HG02759 (cell line): ENCODE measurements around the gene GPHA2.
"Not testable (repeated sequence)": the region's sequence is repeated elsewhere in the genome, so short reads cannot be mapped to it uniquely, and the experiment has no call there.

ENCODE experiments used
- ATAC-seq: cut with Tn5 transposase; IDR thresholded peaks from one replicate; pipeline ENCODE4 v1.9.1; 2021; ENCODE audit warnings: mild to moderate bottlenecking, moderate library complexity; ENCODE audit not compliant: unreplicated experiment

The GPHA2 gene, protein sequence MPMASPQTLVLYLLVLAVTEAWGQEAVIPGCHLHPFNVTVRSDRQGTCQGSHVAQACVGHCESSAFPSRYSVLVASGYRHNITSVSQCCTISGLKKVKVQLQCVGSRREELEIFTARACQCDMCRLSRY

GRCh38 chr11:64935359-64936081 is at the start of gene GPHA2:
Gene GPHA2, minus strand, starts transcription at chr11:64935893. Its CDS starts 433 bp downstream, at chr11:64935460.
- ATAC-seq: no peak

- ATAC-seq: not testable (repeated sequence)
These were observed 47.6 kb upstream of the GPHA2 start for GRCh38 chr11:64983339-64983738.

DNA sequence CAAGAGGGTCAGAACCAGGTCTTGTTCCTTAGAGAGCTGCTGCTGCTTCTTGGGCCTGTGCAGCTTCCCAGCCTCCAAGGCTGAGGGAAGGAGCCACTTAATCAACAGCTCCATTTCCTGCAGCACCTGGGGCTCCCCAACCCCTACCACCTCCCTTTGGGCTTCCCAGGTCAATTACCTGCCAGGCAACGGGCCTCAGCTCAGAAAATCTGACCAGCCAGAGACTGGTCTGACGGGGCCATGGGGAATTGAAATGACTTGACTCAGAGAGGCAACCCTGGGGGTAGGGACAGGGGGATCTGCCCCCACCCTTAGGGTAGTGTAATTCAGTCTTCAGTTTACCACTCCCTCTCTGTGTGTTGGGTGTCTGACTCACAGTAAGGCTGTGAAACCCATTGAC is 41.0 kb upstream of the GPHA2 start:
- ATAC-seq: no peak

- ATAC-seq: no peak
These were observed 38.4 kb upstream of the GPHA2 start for GRCh38 chr11:64974124-64974523.

DNA sequence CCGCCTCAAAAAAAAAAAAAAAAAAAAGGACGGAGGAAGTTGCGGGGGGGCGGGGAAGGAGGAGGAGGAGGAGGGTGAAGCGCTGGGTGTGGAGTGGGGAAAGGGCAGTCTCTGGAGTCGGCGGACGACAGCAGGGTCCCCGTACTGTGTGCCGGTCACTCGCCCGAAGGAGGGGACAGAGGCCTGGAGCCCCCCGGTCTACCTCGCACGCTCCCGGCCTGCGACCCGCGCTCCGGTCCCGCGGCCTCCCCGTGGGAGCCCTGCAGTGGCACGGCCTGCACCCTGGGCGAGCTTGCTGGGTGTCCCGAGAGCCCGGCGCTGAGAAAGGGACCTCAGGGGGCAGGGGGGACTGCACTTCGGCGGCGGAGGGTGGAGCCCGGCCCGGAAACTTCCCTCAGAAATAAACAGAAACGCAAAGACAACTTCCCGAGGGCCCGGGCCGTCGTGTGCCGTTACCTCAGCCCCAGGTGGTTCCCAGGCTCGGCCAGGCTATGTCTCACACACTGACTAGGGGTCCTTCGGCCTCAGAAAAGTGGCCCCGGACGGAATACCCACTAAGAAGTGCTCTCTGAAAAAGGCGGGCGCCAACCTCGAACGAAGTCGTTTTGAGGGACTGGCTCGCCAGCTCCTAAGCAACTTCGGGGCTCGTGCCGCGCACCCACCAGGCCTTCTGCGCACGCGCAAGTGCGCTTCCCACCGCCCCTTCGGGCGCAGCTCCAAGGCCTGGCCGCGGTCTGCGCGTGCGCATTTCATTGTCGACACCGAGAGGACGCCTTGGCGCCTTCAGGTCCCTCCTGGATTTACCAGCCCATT is 35.9 kb upstream of the GPHA2 start, which contains the start of gene MAJIN:
Gene MAJIN (minus strand): TSS at position 688 of the 813 bp plus-strand sequence. CDS start 12,703 bp downstream, outside the sequence.
- peak; percentile 44 for ATAC-seq

GRCh38 chr11:64970731-64971151 is 35.0 kb upstream of the GPHA2 start:
- no peak for ATAC-seq

- no peak for ATAC-seq
These were observed 33.5 kb upstream of the GPHA2 start for GRCh38 chr11:64969209-64969608.

GRCh38 chr11:64967375-64967774 is 31.7 kb upstream of the GPHA2 start:
- ATAC-seq: no peak

GRCh38 chr11:64963072-64963631 is 27.5 kb upstream of the GPHA2 start:
- ATAC-seq: no peak

DNA sequence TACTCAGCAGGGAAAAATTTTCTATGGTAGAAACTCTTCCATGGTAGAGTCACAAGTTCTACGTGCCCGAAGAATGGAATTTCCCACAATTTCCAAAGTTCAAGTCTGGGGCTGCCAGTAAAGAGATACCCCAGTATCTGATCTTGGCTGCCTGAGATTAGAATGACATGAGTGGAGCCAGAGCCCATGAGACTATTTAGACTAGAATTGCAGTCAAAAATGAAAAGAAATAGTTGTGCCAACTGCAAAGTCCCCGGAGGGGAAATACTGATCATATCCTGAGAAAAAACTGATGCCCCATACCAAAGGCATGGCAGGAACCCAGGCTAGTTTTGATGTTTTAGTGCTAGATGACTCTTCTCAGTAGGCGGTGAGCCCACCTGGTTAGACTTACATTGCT is 25.0 kb upstream of the GPHA2 start:
- no peak for ATAC-seq

DNA sequence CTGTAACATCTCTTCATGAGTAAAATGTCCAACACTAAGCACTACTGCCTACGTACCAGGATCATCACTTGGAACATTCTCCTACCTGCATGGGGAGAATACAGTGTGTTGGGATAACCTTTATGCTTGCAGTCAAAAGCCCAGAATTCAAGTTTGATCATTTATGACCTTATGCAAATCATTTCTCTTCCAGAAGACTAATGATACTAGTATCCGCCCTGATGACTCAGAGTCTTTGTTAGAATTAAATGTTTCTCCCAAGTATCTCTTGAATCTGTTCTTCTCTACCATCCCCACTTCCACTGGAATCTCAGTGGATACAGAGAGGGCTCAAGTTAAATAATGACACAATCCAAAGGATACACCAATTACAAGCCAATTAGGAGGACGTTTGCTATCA is 23.8 kb upstream of the GPHA2 start:
- no peak for ATAC-seq

GRCh38 chr11:64954201-64954600 is 18.5 kb upstream of the GPHA2 start:
- ATAC-seq: no peak

- no peak for ATAC-seq
These were observed 15.8 kb upstream of the GPHA2 start for GRCh38 chr11:64951529-64951928.

DNA sequence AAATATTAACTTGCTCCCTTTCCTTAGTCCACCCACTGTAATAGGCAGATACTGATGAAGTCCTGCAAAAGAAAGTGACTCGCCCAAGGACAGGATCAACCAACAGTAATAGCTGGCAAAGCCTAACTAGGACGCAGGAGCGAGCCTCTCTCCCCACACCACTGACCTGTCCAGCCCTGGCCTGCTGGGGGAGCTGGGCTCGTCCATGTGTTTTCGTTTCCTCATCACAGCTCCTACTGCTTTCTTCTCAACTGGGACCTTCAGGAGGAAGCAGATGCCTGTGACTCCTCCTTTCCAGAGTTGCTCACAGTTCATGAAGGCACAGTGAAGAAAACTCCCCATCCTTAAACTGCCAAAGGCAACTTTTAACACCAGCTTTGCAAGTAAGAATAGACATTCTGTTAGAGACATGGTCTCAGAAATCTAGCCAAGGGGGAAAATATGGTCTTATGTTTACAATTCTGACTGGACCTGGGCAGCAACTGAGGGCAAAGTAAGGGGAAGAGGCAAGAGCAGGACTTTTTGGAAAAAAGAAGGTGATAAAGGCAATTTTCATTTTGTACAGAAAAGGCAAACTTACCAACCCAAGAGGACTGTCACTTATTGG is 11.6 kb upstream of the GPHA2 start:
- no peak for ATAC-seq

DNA sequence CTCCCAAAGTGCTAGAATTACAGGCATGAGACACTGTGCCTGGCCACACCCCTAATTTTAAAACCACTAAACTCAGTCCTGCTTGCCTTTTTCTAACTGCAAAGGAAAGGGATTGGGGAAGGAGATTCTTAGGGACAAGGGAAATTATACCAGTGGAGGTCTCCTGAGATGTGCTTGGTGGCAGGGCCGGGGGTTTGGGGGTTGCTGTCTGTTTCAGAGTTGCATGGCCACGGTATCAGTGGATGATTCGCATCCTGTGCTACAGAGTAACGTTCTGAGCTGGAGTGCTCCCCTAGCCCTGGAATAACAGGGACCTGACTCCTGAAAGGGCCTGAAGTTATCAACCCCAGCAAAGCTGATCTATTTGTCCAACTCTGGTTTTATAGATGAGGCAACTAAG is 846 bp upstream of the GPHA2 start:
- ATAC-seq: no peak

- no peak for ATAC-seq
These were observed 873 bp downstream of the GPHA2 start for GRCh38 chr11:64934682-64935358.

GRCh38 chr11:64933935-64934681 is 1.6 kb downstream of the GPHA2 start:
- no peak for ATAC-seq

DNA sequence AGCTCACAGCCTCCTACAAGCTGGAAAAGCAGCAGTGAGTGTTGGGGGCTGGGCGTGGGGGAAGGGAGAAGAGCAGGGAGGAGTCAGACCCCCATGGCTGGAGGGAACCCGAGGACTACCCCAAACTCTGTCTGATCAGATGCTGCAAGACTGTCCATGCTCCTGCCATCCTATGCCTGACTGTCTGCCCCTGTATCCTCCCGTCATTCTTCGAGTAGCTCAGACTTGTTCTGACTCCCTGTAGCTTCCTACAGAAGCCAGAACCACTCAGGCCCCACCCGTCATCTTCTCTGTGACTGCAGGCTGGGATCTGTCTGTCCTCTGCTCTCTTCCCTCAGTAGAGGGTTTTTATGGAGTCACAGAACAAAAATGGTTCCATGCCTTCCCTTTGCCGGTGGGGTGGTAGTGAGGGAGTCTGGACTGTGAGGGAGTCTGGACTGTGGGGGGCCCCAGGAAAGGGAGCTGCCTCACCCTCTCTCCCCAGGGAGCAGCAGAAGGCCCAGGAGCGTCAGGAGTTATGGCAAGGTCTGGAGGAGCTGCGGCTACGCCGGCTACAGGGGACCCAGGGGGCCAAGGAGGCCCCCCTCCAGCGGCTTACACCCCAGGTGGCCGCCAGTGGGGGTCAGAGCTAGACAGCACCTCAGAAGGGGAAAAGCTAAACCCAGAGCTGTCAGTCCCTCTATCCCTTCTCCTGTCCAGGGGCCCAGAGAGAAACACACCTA is 2.3 kb downstream of the GPHA2 start:
- no peak for ATAC-seq

- ATAC-seq: no peak
These were observed 3.4 kb downstream of the GPHA2 start for GRCh38 chr11:64932324-64932723.
